HepG2 (cell line): ENCODE measurements around the gene GABRA1.

ENCODE experiments used
- BHLHE40 ChIP-seq: IDR thresholded peaks from 2 replicates; pipeline ENCODE4 v1.6.1; 2011; ENCODE audit warnings: low read length, improper control_type of control experiment
- CEBPB ChIP-seq: IDR thresholded peaks from 2 replicates; pipeline ENCODE4 v1.6.1; 2011; ENCODE audit warnings: low read depth, low read length, improper control_type of control experiment, borderline replicate concordance
- HIC2 ChIP-seq: sonication (generic); formaldehyde crosslinking; IDR thresholded peaks from 2 replicates; pipeline ENCODE4 v1.9.0; 2022; ENCODE audit warnings: low read depth, missing genetic modification reagents
- JUN ChIP-seq: sonication (generic); formaldehyde crosslinking; IDR thresholded peaks from 2 replicates; pipeline ENCODE4 v1.4.0; 2020; ENCODE audit warnings: mild to moderate bottlenecking, missing genetic modification reagents
- MED13 ChIP-seq: sonication (generic); formaldehyde crosslinking; IDR thresholded peaks from 2 replicates; pipeline ENCODE4 v1.5.0; 2020; ENCODE audit warnings: missing genetic modification reagents
- MXI1 ChIP-seq: IDR thresholded peaks from 3 replicates; pipeline ENCODE4 v1.6.1; 2012; ENCODE audit warnings: low read depth, low read length, inconsistent platforms, borderline replicate concordance
- NFATC3 ChIP-seq: sonication (generic); formaldehyde crosslinking; IDR thresholded peaks from 2 replicates; pipeline ENCODE4 v1.5.1; 2020; ENCODE audit warnings: mild to moderate bottlenecking, missing genetic modification reagents
- SUZ12 ChIP-seq: fragments of 150-350 bp; IDR thresholded peaks from 2 replicates; pipeline ENCODE4 v1.6.1; 2014; ENCODE audit warnings: low read depth, low read length
- TOE1 ChIP-seq: sonication (generic); formaldehyde crosslinking; IDR thresholded peaks from 2 replicates; pipeline ENCODE4 v1.4.0; 2020; ENCODE audit warnings: mild to moderate bottlenecking, missing genetic modification reagents
- ZNF672 ChIP-seq: sonication (generic); formaldehyde crosslinking; IDR thresholded peaks from 2 replicates; pipeline ENCODE4 v1.8.1; 2022; ENCODE audit warnings: missing genetic modification reagents

- TF ChIP-seq CEBPB = no peak
- no peak for TF ChIP-seq JUN
- TF ChIP-seq MXI1 = no peak
- TF ChIP-seq HIC2 (CRISPR knock-in tag) = no peak
- TF ChIP-seq BHLHE40 = no peak
- no peak for TF ChIP-seq ZNF672 (CRISPR knock-in tag)
- no peak for TF ChIP-seq SUZ12
- no peak for TF ChIP-seq TOE1
- TF ChIP-seq NFATC3 = no peak
- TF ChIP-seq MED13 (CRISPR knock-in tag) = no peak
Measured at GRCh38 chr5:161847941-161848391, at the start of gene GABRA1.
